ENCODE results near the gene PRCC.

PRCC gene

DNA sequence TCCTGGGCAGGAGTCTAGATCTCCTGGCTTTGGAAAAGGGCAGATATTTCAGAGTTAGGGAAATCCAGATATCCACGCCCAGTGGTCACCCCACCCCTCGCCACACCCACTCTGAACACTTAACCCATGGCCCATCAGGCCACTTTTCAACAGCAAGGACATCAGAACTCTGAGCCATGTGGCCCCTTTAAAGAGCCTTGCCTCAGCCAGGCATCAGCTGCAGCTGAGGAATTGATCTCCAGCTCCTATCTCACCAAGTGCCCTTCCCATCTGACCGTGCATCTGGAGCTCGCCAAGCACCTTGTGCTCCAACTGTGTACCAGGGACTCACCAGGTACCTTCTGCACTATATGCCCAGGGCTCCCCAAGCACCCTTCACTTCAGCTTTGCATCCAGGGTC lies 69.6 kb downstream of the PRCC start:
- Histone ChIP-seq H3K36me3 (no peaks in the 10 kb centered on the region), H3K4me1 (no peaks in the 10 kb centered on the region), H3K27ac (no peak overlapping the region), H3K9me3 (no peaks in the 10 kb centered on the region), H3K4me3 (no peak overlapping the region), H3K27me3 (peaks cover 0 to 76% of the 10 kb centered on the region in 2 donors)
- TF ChIP-seq, protein P1, sequence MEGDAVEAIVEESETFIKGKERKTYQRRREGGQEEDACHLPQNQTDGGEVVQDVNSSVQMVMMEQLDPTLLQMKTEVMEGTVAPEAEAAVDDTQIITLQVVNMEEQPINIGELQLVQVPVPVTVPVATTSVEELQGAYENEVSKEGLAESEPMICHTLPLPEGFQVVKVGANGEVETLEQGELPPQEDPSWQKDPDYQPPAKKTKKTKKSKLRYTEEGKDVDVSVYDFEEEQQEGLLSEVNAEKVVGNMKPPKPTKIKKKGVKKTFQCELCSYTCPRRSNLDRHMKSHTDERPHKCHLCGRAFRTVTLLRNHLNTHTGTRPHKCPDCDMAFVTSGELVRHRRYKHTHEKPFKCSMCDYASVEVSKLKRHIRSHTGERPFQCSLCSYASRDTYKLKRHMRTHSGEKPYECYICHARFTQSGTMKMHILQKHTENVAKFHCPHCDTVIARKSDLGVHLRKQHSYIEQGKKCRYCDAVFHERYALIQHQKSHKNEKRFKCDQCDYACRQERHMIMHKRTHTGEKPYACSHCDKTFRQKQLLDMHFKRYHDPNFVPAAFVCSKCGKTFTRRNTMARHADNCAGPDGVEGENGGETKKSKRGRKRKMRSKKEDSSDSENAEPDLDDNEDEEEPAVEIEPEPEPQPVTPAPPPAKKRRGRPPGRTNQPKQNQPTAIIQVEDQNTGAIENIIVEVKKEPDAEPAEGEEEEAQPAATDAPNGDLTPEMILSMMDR (IDR thresholded peaks at IDR 0.05), result no peak
- intact Hi-C loops (cut with DNase I; ENCODE audit: low total_unique reads), result no loop called here
- DNase-seq, result no peak

DNA sequence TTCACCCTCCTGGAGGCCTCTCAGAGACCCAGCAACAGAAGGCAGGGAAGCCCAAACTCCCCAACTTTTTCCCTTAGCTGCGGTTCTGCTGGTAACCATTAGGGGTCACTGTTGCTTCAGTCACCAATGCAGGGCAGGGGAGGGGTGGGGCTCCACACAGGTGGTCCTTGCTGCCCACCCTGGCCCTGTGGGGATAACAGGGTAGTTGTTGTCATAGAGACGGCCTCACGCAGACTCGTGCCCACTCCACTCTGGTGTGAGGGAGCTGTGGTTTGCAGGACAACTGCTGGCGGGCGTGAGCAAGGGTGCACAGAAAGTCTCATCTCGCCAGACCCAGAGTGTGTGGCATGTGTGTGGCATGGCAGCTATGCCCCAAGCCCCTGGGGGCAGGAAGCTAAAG lies 71.6 kb downstream of the PRCC start:
- no peak for DNase-seq
- H3K27me3 ChIP-seq, result peaks cover 0 to 86% of the 10 kb centered on the region in 2 donors
- no peak overlapping the region for H3K4me3 ChIP-seq
- intact Hi-C loops (cut with DNase I; ENCODE audit: low total_unique reads), result no loop called here
- TF ChIP-seq, protein P1 (IDR thresholded peaks at IDR 0.05), result peak; percentile 65 to 83
- H3K9me3 ChIP-seq, result no peaks in the 10 kb centered on the region
- no peak overlapping the region for H3K27ac ChIP-seq
- H3K36me3 ChIP-seq, result no peaks in the 10 kb centered on the region
- H3K4me1 ChIP-seq, result no peaks in the 10 kb centered on the region

DNA sequence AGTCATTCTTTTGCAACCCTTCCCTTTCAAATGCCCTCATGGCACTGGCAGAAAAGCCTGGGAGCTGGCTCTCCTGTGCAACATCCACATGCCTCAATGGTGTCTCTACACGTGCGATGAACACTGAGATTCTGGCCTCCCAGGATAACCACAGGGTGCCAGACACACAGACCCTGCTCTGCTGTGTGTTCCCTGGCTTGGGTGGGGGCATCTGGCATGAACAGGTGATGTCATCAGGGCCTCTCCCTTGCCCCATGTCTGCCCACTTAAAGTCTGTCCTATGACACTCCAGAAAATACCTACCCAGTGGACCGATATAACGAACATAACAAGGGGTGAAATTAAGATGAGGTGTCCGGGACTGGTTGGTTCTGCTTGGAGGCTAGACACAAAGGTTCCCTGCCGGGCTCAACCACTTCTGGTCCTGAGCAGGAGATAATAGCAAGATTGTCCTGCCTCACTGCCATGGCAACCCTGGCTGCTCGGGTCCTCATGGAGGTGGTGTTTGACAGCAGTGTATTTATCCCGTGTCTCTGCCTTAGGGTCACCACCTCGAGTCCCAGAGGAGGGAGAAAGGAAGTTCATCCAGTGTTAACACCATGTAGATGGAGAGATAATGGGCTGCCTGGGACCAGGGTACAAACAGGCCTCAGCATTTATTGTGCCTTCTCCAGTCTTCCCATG lies 72.2 kb downstream of the PRCC start:
- TF ChIP-seq, protein P1 (IDR thresholded peaks at IDR 0.05), result no peak
- Histone ChIP-seq H3K36me3 (no peaks in the 10 kb centered on the region), H3K4me3 (no peak overlapping the region), H3K4me1 (peaks cover 0 to under 1% (median 0%) of the 10 kb centered on the region in 4 donors), H3K27ac (no peak overlapping the region), H3K9me3 (no peaks in the 10 kb centered on the region), H3K27me3 (peaks cover 0 to 92% of the 10 kb centered on the region in 2 donors)
- intact Hi-C loops (cut with DNase I; ENCODE audit: low total_unique reads), result loop anchor here (5.0 kb wide), 2 partner anchors 43 to 83 kb away; partner anchors contain the start of gene LRRC71
- DNase-seq, result no peak

DNA sequence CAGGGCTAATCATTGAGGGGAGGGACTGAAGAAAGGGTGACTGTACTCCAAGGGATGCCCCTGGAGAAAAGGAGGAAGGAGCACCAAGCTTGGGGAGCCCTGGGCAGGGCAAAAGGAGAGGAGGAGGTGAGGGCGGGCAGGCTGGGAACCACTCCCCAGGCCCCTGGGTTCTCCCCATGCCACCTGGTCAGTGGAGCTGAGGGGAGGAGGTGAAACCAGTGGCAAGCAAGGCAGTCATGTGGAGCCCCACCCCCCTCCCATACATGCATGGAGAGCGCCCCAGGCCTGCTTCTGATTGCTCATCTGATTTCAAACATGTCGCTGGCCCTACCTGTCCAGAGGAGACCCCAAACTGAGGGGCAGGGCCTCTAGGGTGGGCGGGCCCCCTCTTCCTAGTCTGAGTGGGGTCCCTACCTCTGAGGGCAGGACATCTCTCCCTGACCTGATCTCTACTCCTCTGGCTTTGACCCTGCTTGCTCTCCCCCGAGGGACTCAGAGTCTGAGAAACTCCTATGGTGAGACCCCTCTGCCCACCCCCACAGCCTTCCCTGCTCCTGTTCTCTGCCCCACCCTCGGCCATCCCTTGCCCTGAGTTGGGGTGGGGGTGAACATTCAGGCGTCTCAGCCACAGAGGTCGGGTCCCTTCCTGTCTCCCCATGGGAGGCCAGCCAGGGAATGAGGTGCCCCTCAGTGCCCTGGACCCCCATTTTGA lies 73.0 kb downstream of the PRCC start:
- TF ChIP-seq, protein P1 (IDR thresholded peaks at IDR 0.05), result no peak
- Histone ChIP-seq H3K4me1 (peaks cover 0 to 8% (median 7%) of the 10 kb centered on the region in 4 donors), H3K27me3 (peaks cover 0 to 92% of the 10 kb centered on the region in 2 donors), H3K36me3 (no peaks in the 10 kb centered on the region), H3K9me3 (no peaks in the 10 kb centered on the region), H3K4me3 (no peak overlapping the region), H3K27ac (no peak overlapping the region)
- no peak for DNase-seq
- intact Hi-C loops (cut with DNase I; ENCODE audit: low total_unique reads), result loop anchor here (5.0 kb wide), 2 partner anchors 42 to 82 kb away; partner anchors contain the start of gene LRRC71

DNA sequence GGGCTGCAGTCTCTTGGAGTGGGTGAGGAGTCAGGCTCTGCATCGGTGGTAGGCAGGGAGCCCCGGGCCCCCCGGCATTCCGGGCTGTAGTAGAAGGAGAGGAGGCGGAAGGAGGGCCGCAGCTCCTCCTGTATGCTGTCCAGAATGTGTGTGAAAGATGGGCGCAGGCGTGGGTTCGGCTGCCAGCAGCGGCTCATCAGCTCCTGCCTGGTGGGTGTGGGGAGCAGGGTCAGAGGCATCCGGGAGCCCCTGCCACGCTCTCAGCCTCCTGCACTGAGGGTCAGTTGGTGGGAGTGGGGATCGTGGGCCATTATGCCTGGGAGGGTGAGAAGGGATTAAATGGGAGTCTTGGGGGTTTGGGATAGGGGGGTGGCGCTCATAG lies 73.6 kb downstream of the PRCC start:
- Histone ChIP-seq H3K27ac (no peak overlapping the region), H3K36me3 (no peaks in the 10 kb centered on the region), H3K4me3 (no peak overlapping the region), H3K27me3 (peaks cover 0 to 96% of the 10 kb centered on the region in 2 donors), H3K4me1 (peaks cover 0 to 10% (median 9%) of the 10 kb centered on the region in 4 donors), H3K9me3 (no peaks in the 10 kb centered on the region)
- DNase-seq, result no peak
- intact Hi-C loops (cut with DNase I; ENCODE audit: low total_unique reads), result loop anchor here (5.0 kb wide), 2 partner anchors 41 to 81 kb away; partner anchors contain the start of gene LRRC71
- TF ChIP-seq, protein P1 (IDR thresholded peaks at IDR 0.05), result no peak

Data from tibial artery (tissue), 4 donors.